Endodermal cell (in vitro differentiated cells): Measurements from ENCODE around the gene TMEM200C. TPM values are rescaled to one million over a fixed set of nuclear protein-coding genes. Genes with fewer than 3 reads are reported as not detected.

Experiments
- DNase-seq: peaks from one replicate; pipeline ENCODE4 v3.0.0-alpha.2; 2017
- H3K27ac ChIP-seq: 2 replicates; pipeline ENCODE4 v1.5.1; 2013; ENCODE audit warnings: mild to moderate bottlenecking, low read depth, low read length, moderate library complexity
- H3K27me3 ChIP-seq: 2 replicates; pipeline ENCODE4 v1.6.1; 2013; ENCODE audit warnings: mild to moderate bottlenecking, low read length, moderate library complexity; ENCODE audit not compliant: insufficient read depth, control insufficient read depth, poor library complexity, severe bottlenecking
- H3K36me3 ChIP-seq: 2 replicates; pipeline ENCODE4 v1.7.0; 2013; ENCODE audit warnings: mild to moderate bottlenecking, low read length, moderate library complexity; ENCODE audit not compliant: control insufficient read depth, insufficient read depth
- H3K4me1 ChIP-seq: one replicate; pipeline ENCODE4 v1.7.0; 2013; ENCODE audit warnings: low read length; ENCODE audit not compliant: control insufficient read depth, insufficient read depth
- H3K4me3 ChIP-seq: 2 replicates; pipeline ENCODE4 v1.5.1; 2013; ENCODE audit warnings: mild to moderate bottlenecking, low read length, moderate library complexity
- H3K9ac ChIP-seq: 2 replicates; pipeline ENCODE4 v1.6.1; 2013; ENCODE audit warnings: mild to moderate bottlenecking, low read length, moderate library complexity; ENCODE audit not compliant: poor library complexity, severe bottlenecking; ENCODE audit errors: extremely low read depth
- H3K9me3 ChIP-seq: 2 replicates; pipeline ENCODE4 v1.6.1; 2013; ENCODE audit warnings: mild to moderate bottlenecking, low read length, moderate library complexity; ENCODE audit not compliant: control insufficient read depth
- H3K27ac Mint-ChIP-seq: 2 replicates; pipeline ENCODE4 v1.8.0; 2020; ENCODE audit warnings: mixed read lengths
- H3K27me3 Mint-ChIP-seq: 2 replicates; pipeline ENCODE4 v1.8.0; 2021; ENCODE audit warnings: mild to moderate bottlenecking, mixed read lengths; ENCODE audit not compliant: insufficient read depth
- H3K36me3 Mint-ChIP-seq: 2 replicates; pipeline ENCODE4 v1.8.0; 2020; ENCODE audit warnings: low read depth, mixed read lengths
- H3K4me1 Mint-ChIP-seq: 2 replicates; pipeline ENCODE4 v1.8.0; 2020; ENCODE audit warnings: mixed read lengths
- H3K4me3 Mint-ChIP-seq: 2 replicates; pipeline ENCODE4 v1.8.0; 2020; ENCODE audit warnings: mild to moderate bottlenecking, moderate library complexity, mixed read lengths
- H3K9me3 Mint-ChIP-seq: 2 replicates; pipeline ENCODE4 v1.8.0; 2020; ENCODE audit warnings: mild to moderate bottlenecking, mixed read lengths
- WGBS, 2 experiments: methylation state at CpG; one replicate each; pipeline versions ENCODE4 v1.1.5 to v1.1.7; 2013; ENCODE audit warnings: missing lambda C conversion rate in 2 of 2, mixed read lengths in 1 of 2; ENCODE audit not compliant: insufficient coverage in 1 of 2, insufficient read length in 1 of 2; 5-methylcytosine and 5-hydroxymethylcytosine counted together
- total RNA-seq, 2 donors: library from RNA; stranded (reverse); fragmentation: NEBNext Ultra II Directional in 1 of 2; extraction: Animal tissue kit (Norgen Biotek cat#: 25700) in 1 of 2; gene quantifications; 2 replicates in 1 of 2; 3 replicates in 1 of 2; pipeline ENCODE4 v1.2.1, GENCODE V29; 2021
- TF ChIP-seq, protein P1 (sequence below): fragments of 200-600 bp; sonication (generic); conservative IDR thresholded peaks from 2 replicates; pipeline ENCODE4 v1.5.0; 2021; ENCODE audit warnings: antibody characterized with exemption, mild to moderate bottlenecking

The TMEM200C gene
- total RNA-seq, 2 donors from 2014 or later = 4.7 to 7.3 TPM

DNA sequence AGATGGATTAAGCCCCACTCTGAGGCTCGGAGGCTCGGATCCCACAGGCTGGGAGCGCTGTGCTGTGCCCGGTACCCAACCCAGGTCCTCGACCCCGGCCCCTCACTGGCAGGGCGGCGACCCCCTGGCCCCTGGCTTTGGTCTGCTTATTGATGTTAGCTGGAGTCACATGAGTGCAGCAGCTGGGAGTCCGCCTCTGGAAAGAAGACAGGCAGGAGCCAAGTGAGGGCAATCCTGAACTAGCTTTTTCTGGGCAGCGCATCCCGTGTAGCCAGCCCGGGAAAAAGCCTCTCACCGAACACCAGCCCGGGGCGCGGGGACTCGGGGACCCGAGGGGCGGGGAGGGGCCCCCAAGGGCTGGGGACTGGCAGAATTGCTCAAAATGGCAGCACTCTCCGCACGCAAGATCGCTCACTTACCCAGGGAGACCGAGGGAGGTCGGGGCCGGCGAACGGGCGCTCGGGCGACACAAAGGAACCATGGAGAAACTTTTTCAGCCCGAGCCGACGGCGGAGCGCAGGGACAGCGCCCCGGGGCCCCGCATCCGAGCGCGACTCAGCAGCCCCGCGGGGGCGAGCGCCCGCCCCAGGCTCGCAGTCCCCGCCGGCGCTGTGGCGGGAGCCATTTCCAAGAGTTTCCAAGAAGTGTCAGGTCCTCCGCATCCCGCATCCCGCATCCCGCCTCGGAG lies 567 bp downstream of the TMEM200C start:
- 0% methylated on average over 40 to 56 of the region's 56 CpGs for WGBS, 2 experiments
- Mint-ChIP-seq H3K36me3 (no peaks in the 10 kb centered on the region), H3K9me3 (no peaks in the 10 kb centered on the region), H3K27me3 (peaks cover 59% of the 10 kb centered on the region), H3K27ac (no peak overlapping the region), H3K4me1 (peaks cover 33% of the 10 kb centered on the region), H3K4me3 (peak overlapping the region; percentile 72)
- peak overlapping the region; percentile 59 for H3K9ac ChIP-seq
- H3K4me1 ChIP-seq = peaks cover 7% of the 10 kb centered on the region
- H3K27me3 ChIP-seq = peaks cover 40% of the 10 kb centered on the region
- no peaks in the 10 kb centered on the region for H3K36me3 ChIP-seq
- peak; percentile 79 for DNase-seq
- peak overlapping the region; percentile 87 for H3K4me3 ChIP-seq
- TF ChIP-seq, protein P1, sequence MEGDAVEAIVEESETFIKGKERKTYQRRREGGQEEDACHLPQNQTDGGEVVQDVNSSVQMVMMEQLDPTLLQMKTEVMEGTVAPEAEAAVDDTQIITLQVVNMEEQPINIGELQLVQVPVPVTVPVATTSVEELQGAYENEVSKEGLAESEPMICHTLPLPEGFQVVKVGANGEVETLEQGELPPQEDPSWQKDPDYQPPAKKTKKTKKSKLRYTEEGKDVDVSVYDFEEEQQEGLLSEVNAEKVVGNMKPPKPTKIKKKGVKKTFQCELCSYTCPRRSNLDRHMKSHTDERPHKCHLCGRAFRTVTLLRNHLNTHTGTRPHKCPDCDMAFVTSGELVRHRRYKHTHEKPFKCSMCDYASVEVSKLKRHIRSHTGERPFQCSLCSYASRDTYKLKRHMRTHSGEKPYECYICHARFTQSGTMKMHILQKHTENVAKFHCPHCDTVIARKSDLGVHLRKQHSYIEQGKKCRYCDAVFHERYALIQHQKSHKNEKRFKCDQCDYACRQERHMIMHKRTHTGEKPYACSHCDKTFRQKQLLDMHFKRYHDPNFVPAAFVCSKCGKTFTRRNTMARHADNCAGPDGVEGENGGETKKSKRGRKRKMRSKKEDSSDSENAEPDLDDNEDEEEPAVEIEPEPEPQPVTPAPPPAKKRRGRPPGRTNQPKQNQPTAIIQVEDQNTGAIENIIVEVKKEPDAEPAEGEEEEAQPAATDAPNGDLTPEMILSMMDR = no peak
- H3K9me3 ChIP-seq = no peaks in the 10 kb centered on the region
- H3K27ac ChIP-seq = peak overlapping the region; percentile 91

DNA sequence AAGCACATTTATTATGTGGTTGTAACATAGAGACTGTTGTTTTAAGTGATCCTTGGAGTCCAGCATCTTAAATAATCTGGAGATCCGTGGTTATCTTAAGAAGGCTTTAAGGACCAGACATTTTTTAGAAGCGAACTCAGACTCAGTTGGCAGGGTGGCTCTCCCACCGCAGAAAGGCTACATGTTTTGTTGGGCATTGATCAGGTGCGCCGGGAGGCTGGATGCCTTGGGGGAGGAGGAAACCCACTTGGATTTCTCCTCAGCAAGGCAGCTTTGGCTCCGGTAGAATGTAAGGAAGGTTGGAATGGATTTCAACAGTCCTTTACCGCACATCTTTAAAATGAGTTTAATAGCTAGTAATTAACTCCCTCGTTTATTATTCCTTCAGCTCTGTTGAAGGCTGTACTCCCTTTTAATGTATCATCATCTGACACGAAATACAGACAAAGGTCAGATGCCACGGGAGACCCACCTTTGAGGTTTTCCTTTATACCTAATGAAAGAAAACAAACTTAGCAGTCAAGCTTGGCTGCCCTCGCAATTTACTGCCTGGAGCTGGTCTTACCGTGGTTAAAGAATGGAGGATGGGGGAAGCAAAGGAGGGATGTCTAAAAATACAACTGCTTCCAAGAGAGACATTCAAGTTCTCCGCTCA lies 1.2 kb downstream of the TMEM200C start:
- H3K9me3 Mint-ChIP-seq = no peaks in the 10 kb centered on the region
- Histone ChIP-seq H3K9ac (peak overlapping the region; percentile 59), H3K9me3 (no peaks in the 10 kb centered on the region), H3K4me1 (peaks cover under 1% of the 10 kb centered on the region), H3K27ac (peak overlapping the region; percentile 91), H3K27me3 (peaks cover 46% of the 10 kb centered on the region), H3K36me3 (no peaks in the 10 kb centered on the region), H3K4me3 (peak overlapping the region; percentile 87)
- H3K4me3 Mint-ChIP-seq = peak overlapping the region; percentile 72
- peaks cover 29% of the 10 kb centered on the region for H3K4me1 Mint-ChIP-seq
- DNase-seq = no peak
- no peaks in the 10 kb centered on the region for H3K36me3 Mint-ChIP-seq
- TF ChIP-seq, protein P1 = no peak
- WGBS, 2 experiments = 17 to 36% methylated on average over 6 to 12 of the region's 13 CpGs
- H3K27me3 Mint-ChIP-seq = peaks cover 64% of the 10 kb centered on the region
- H3K27ac Mint-ChIP-seq = no peak overlapping the region

DNA sequence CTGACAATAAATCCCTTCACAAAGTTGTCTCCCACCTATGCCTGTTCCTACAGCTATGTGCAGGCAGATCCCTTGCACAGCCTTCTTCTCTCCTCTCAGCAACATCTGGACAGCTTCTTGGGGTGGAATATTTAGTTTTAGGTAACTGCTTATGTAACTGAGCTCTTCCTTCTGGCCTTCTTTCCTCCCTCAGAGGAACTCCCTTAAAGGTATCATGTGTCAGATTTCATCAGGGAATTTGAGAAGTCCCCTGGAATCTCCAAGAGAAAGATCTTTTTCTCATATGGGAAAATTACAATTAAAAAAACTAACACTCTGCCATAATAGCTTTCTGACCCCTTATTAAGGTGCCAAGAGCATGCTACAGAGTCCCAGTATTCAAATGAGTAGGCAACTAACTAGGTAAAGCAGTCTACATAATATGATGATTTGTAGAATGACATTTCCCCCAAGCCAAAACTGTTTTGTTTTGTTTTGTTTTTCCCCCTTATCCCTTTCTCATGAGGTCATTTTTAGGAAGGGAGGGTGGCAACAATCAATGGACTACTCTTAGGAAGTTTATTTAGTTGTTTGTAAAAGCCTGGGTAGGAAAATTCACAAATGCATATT lies 2.4 kb downstream of the TMEM200C start:
- Histone ChIP-seq H3K27ac (no peak overlapping the region), H3K36me3 (no peaks in the 10 kb centered on the region), H3K9me3 (no peaks in the 10 kb centered on the region), H3K4me1 (no peaks in the 10 kb centered on the region), H3K27me3 (peaks cover 46% of the 10 kb centered on the region), H3K4me3 (peak overlapping the region; percentile 87), H3K9ac (no peak overlapping the region)
- H3K4me1 Mint-ChIP-seq = peaks cover 24% of the 10 kb centered on the region
- H3K36me3 Mint-ChIP-seq = no peaks in the 10 kb centered on the region
- TF ChIP-seq, protein P1 = no peak
- DNase-seq = no peak
- H3K9me3 Mint-ChIP-seq = no peaks in the 10 kb centered on the region
- no peak overlapping the region for H3K4me3 Mint-ChIP-seq
- peaks cover 63% of the 10 kb centered on the region for H3K27me3 Mint-ChIP-seq
- H3K27ac Mint-ChIP-seq = no peak overlapping the region
